HCT116 (cell line): ENCODE data around the gene LPAR3. TPM values are rescaled to one million over a fixed set of nuclear protein-coding genes. Genes with fewer than 3 reads are reported as not detected.

Experiments used
- ATAC-seq: fragments of 200-7000 bp; cut with Tn5 transposase; 2 replicates; pipeline ENCODE4 v1.9.1; 2020; ENCODE audit warnings: mild to moderate bottlenecking, moderate library complexity
- BruUV-seq: library from RNA; stranded (reverse); fragments of 400-500 nt; replicated peaks from 2 replicates; lab custom pipeline; 2021; lab: Mats Ljungman, UMichigan
- CTCF ChIA-PET: fragments of 300-600 bp; sonication (Branson Sonifier 250); formaldehyde crosslinking; loops from one replicate; lab custom pipeline; 2021; ENCODE audit warnings: antibody characterized with exemption; lab: Charles Lee
- POLR2A ChIA-PET: fragments of 300-600, 350-600 bp; sonication (Branson Sonifier 250); formaldehyde crosslinking; loops from one replicate; lab custom pipeline; 2021; ENCODE audit warnings: antibody characterized with exemption; lab: Charles Lee
- RAD21 ChIA-PET, 2 experiments: fragments of 300-600 bp; sonication (Branson Sonifier 250); formaldehyde crosslinking; loops; one replicate each; lab custom pipeline; 2023; ENCODE audit warnings: low total read pairs in 2 of 2; ENCODE audit not compliant: uncharacterized antibody in 2 of 2, unreplicated experiment in 2 of 2, low non-redundant PET in 1 of 2; lab: Charles Lee
- DNase-seq: peaks from one replicate; pipeline ENCODE4 v3.0.0-alpha.2; 2010; ENCODE audit warnings: low read depth, low spot score
- H2AFZ ChIP-seq: fragments of 200-600 bp; shearing (Covaris generic), sonication (generic); 2 replicates; pipeline ENCODE4 v1.6.1; 2017; ENCODE audit warnings: low read depth, mixed run types, mixed read lengths, antibody characterized with exemption, low read length; ENCODE audit not compliant: poor library complexity, severe bottlenecking
- H3K27ac ChIP-seq: 2 replicates; pipeline ENCODE4 v1.5.1; 2012; ENCODE audit warnings: low read depth, low read length
- H3K27me3 ChIP-seq: fragments of 200-600 bp; sonication (generic); 2 replicates; pipeline ENCODE4 v1.6.1; 2016; ENCODE audit warnings: mixed run types, low read length, mixed read lengths; ENCODE audit not compliant: insufficient read depth
- H3K36me3 ChIP-seq, 2 experiments: fragments of 200-500 bp in 1 of 2; fragments of 200-600 bp in 1 of 2; sonication (Bioruptor generic) in 1 of 2; sonication (generic) in 1 of 2; 2 replicates each; pipeline versions ENCODE4 v1.5.1 to v1.6.1; 2014 to 2016; ENCODE audit warnings: low read length in 2 of 2, inconsistent platforms in 1 of 2, mixed read lengths in 1 of 2, mixed run types in 1 of 2; ENCODE audit not compliant: insufficient read depth in 2 of 2, control insufficient read depth in 1 of 2
- H3K4me1 ChIP-seq, 2 experiments: fragments of 200-600 bp in 1 of 2; sonication (generic) in 1 of 2; 2 replicates each; pipeline versions ENCODE4 v1.5.1 to v1.6.1; 2012 to 2017; ENCODE audit warnings: low read length in 2 of 2, inconsistent platforms in 1 of 2, mild to moderate bottlenecking in 1 of 2, mixed read lengths in 1 of 2, mixed run types in 1 of 2, moderate library complexity in 1 of 2; ENCODE audit not compliant: insufficient read depth in 2 of 2, control insufficient read depth in 1 of 2
- H3K4me2 ChIP-seq: fragments of 200-600 bp; sonication (generic); 2 replicates; pipeline ENCODE4 v1.6.1; 2017; ENCODE audit warnings: mixed run types, low read length, mixed read lengths
- H3K4me3 ChIP-seq, 2 experiments: fragments of 200-600 bp in 1 of 2; sonication (generic) in 1 of 2; replicated peaks in 1 of 2; 2 replicates each; pipeline ENCODE4 v1.5.1; 2011 to 2016; ENCODE audit warnings: low read length in 2 of 2, control low read depth in 1 of 2, low read depth in 1 of 2, mild to moderate bottlenecking in 1 of 2, mixed read lengths in 1 of 2, mixed run types in 1 of 2
- H3K79me2 ChIP-seq: fragments of 200-600 bp; sonication (generic); 2 replicates; pipeline ENCODE4 v1.6.1; 2017; ENCODE audit warnings: mild to moderate bottlenecking, mixed run types, low read length, moderate library complexity, mixed read lengths; ENCODE audit not compliant: insufficient read depth
- H3K9ac ChIP-seq: fragments of 200-600 bp; sonication (generic); 2 replicates; pipeline ENCODE4 v1.6.1; 2016; ENCODE audit warnings: low read length, mixed read lengths
- H3K9me2 ChIP-seq: fragments of 200-600 bp; sonication (generic), shearing (Covaris generic); 2 replicates; pipeline ENCODE4 v1.6.1; 2017; ENCODE audit warnings: mixed run types, mild to moderate bottlenecking, moderate library complexity; ENCODE audit not compliant: insufficient read depth
- H3K9me3 ChIP-seq, 2 experiments: fragments of 200-500 bp in 1 of 2; fragments of 200-600 bp in 1 of 2; sonication (Bioruptor generic) in 1 of 2; sonication (generic) in 1 of 2; 2 replicates each; pipeline ENCODE4 v1.6.1; 2014 to 2017; ENCODE audit warnings: low read length in 2 of 2, mixed read lengths in 2 of 2, inconsistent platforms in 1 of 2, low read depth in 1 of 2, mild to moderate bottlenecking in 1 of 2, mixed run types in 1 of 2, moderate library complexity in 1 of 2; ENCODE audit not compliant: control insufficient read depth in 1 of 2, insufficient read depth in 1 of 2
- H4K20me1 ChIP-seq: fragments of 200-600 bp; sonication (generic), shearing (Covaris generic); 2 replicates; pipeline ENCODE4 v1.6.1; 2017; ENCODE audit warnings: mixed run types, mild to moderate bottlenecking, moderate library complexity; ENCODE audit not compliant: insufficient read depth
- CBX3 ChIP-seq: IDR thresholded peaks from 2 replicates; pipeline ENCODE4 v1.6.1; 2012; ENCODE audit warnings: low read depth
- CEBPB ChIP-seq: IDR thresholded peaks from 2 replicates; pipeline ENCODE4 v1.6.1; 2012; ENCODE audit warnings: low read depth
- EGR1 ChIP-seq: IDR thresholded peaks from 2 replicates; pipeline ENCODE4 v1.6.1; 2012; ENCODE audit warnings: low read depth
- ELF1 ChIP-seq: IDR thresholded peaks from 2 replicates; pipeline ENCODE4 v1.6.1; 2012; ENCODE audit warnings: low read depth, borderline replicate concordance
- EZH2 ChIP-seq: fragments of 200-600 bp; sonication (generic); IDR thresholded peaks from 2 replicates; pipeline ENCODE4 v1.6.1; 2017; ENCODE audit warnings: antibody characterized with exemption, mixed run types
- EZH2phosphoT487 ChIP-seq: fragments of 200-600 bp; IDR thresholded peaks from 2 replicates; pipeline ENCODE4 v1.6.1; 2018; ENCODE audit warnings: antibody characterized with exemption, borderline replicate concordance
- JUND ChIP-seq: IDR thresholded peaks from 2 replicates; pipeline ENCODE4 v1.6.1; 2012
- POLR2A ChIP-seq: IDR thresholded peaks from 2 replicates; pipeline ENCODE4 v1.7.0; 2011; ENCODE audit warnings: borderline replicate concordance; ENCODE audit not compliant: insufficient read depth, insufficient read length; ENCODE audit errors: extremely low read depth
- RAD21 ChIP-seq: IDR thresholded peaks from 2 replicates; pipeline ENCODE4 v1.6.1; 2012; ENCODE audit warnings: low read depth, mild to moderate bottlenecking
- SRF ChIP-seq: IDR thresholded peaks from 2 replicates; pipeline ENCODE4 v1.6.1; 2012; ENCODE audit warnings: low read depth
- TCF7L2 ChIP-seq: IDR thresholded peaks from 2 replicates; pipeline ENCODE4 v1.7.0; 2011; ENCODE audit warnings: borderline replicate concordance, inconsistent platforms; ENCODE audit not compliant: insufficient read depth, insufficient read length; ENCODE audit errors: extremely low read depth
- YY1 ChIP-seq: IDR thresholded peaks from 2 replicates; pipeline ENCODE4 v1.6.1; 2011; ENCODE audit warnings: low read length, low read depth, moderate library complexity, mild to moderate bottlenecking; ENCODE audit not compliant: insufficient replicate concordance; ENCODE audit errors: extremely low read depth
- ZFX ChIP-seq: fragments of 450-650 bp; IDR thresholded peaks from 2 replicates; pipeline ENCODE4 v1.6.1; 2017
- ZNF274 ChIP-seq: fragments of 200-500 bp; sonication (Bioruptor generic); IDR thresholded peaks from 2 replicates; pipeline ENCODE4 v1.6.1; 2014; ENCODE audit warnings: mild to moderate bottlenecking, low read depth, low read length, inconsistent platforms
- intact Hi-C: fragments of 100-400 bp; cut with micrococcal nuclease; formaldehyde crosslinking; loops from 2 replicates; pipeline ENCODE4 v1.10.0; 2022
- total RNA-seq: library from RNA; stranded (reverse); gene quantifications from one replicate; pipeline ENCODE4 v1.2.1, GENCODE V29; 2021; ENCODE audit not compliant: unreplicated experiment
- TF ChIP-seq, protein P1 (sequence below), 3 experiments: fragments of 200-600 bp in 1 of 3; sonication (generic) in 1 of 3; IDR thresholded peaks in 2 of 3; conservative IDR thresholded peaks in 1 of 3; 2 replicates each; pipeline ENCODE4 v1.5.1; 2012 to 2017; ENCODE audit warnings: low read depth in 2 of 3, low read length in 2 of 3, antibody characterized with exemption in 1 of 3, borderline replicate concordance in 1 of 3, control low read depth in 1 of 3, mild to moderate bottlenecking in 1 of 3, mixed read lengths in 1 of 3, mixed run types in 1 of 3, moderate library complexity in 1 of 3; ENCODE audit not compliant: insufficient read depth in 1 of 3
- TF ChIP-seq, protein P2 (sequence below): IDR thresholded peaks from 2 replicates; pipeline ENCODE4 v1.6.1; 2012; ENCODE audit warnings: low read depth

LPAR3 gene
- total RNA-seq, 1 experiment from 2014 or later: 27.2 TPM

- Histone ChIP-seq H4K20me1 (no peaks in the 10 kb centered on the region), H3K4me1 (no peaks in the 10 kb centered on the region), H2AFZ (no peak overlapping the region), H3K4me3 (no peak overlapping the region), H3K9me2 (no peaks in the 10 kb centered on the region), H3K9ac (no peak overlapping the region), H3K27me3 (no peaks in the 10 kb centered on the region), H3K4me2 (no peak overlapping the region), H3K36me3 (no peaks in the 10 kb centered on the region), H3K27ac (no peak overlapping the region), H3K9me3 (peaks cover 0 to 3% of the 10 kb centered on the region in 2 experiments; a peak in 1 of 4 replicates), H3K79me2 (no peaks in the 10 kb centered on the region)
- DNase-seq (no peak), ATAC-seq (no peak)
- no TSS peak for BruUV-seq
- ChIA-PET CTCF (interaction anchor here (1.5 kb wide), 1 partner anchor 13 kb away, joined by 10 read pairs; no protein-coding TSS in a partner anchor), POLR2A (no interaction called here), RAD21 (no interaction called here)
- TF ChIP-seq JUND (no peak), CBX3 (no peak), CEBPB (no peak), TCF7L2 (no peak), SRF (no peak), RAD21 (no peak), ZFX (no peak), ELF1 (no peak), EZH2phosphoT487 (no peak), YY1 (no peak), POLR2A (no peak), ZNF274 (no peak), EZH2 (no peak), EGR1 (no peak)
- TF ChIP-seq, protein P1, sequence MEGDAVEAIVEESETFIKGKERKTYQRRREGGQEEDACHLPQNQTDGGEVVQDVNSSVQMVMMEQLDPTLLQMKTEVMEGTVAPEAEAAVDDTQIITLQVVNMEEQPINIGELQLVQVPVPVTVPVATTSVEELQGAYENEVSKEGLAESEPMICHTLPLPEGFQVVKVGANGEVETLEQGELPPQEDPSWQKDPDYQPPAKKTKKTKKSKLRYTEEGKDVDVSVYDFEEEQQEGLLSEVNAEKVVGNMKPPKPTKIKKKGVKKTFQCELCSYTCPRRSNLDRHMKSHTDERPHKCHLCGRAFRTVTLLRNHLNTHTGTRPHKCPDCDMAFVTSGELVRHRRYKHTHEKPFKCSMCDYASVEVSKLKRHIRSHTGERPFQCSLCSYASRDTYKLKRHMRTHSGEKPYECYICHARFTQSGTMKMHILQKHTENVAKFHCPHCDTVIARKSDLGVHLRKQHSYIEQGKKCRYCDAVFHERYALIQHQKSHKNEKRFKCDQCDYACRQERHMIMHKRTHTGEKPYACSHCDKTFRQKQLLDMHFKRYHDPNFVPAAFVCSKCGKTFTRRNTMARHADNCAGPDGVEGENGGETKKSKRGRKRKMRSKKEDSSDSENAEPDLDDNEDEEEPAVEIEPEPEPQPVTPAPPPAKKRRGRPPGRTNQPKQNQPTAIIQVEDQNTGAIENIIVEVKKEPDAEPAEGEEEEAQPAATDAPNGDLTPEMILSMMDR (IDR thresholded peaks at IDR 0.05 in 2 of 3, conservative IDR thresholded peaks at IDR 0.05 in 1 of 3; ENCODE audit: borderline replicate concordance in 1 of 3, insufficient read depth in 1 of 3, low read depth in 2 of 3, low read length in 2 of 3): no peak
- TF ChIP-seq, protein P2, sequence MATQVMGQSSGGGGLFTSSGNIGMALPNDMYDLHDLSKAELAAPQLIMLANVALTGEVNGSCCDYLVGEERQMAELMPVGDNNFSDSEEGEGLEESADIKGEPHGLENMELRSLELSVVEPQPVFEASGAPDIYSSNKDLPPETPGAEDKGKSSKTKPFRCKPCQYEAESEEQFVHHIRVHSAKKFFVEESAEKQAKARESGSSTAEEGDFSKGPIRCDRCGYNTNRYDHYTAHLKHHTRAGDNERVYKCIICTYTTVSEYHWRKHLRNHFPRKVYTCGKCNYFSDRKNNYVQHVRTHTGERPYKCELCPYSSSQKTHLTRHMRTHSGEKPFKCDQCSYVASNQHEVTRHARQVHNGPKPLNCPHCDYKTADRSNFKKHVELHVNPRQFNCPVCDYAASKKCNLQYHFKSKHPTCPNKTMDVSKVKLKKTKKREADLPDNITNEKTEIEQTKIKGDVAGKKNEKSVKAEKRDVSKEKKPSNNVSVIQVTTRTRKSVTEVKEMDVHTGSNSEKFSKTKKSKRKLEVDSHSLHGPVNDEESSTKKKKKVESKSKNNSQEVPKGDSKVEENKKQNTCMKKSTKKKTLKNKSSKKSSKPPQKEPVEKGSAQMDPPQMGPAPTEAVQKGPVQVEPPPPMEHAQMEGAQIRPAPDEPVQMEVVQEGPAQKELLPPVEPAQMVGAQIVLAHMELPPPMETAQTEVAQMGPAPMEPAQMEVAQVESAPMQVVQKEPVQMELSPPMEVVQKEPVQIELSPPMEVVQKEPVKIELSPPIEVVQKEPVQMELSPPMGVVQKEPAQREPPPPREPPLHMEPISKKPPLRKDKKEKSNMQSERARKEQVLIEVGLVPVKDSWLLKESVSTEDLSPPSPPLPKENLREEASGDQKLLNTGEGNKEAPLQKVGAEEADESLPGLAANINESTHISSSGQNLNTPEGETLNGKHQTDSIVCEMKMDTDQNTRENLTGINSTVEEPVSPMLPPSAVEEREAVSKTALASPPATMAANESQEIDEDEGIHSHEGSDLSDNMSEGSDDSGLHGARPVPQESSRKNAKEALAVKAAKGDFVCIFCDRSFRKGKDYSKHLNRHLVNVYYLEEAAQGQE: no peak
- intact Hi-C loops: no loop called here
Observed at GRCh38 chr1:84795213-84795612, 97.8 kb downstream of the LPAR3 start.
